ENCODE measurements around the gene SERPINB6. TPM values are rescaled to one million over a fixed set of nuclear protein-coding genes. Genes with fewer than 3 reads are reported as not detected.
A peak's percentile ranks its signal among the peaks of the same experiment; 100 is the strongest.

The SERPINB6 gene
- total and polyA plus RNA-seq, 9 of the 15 experiments (the other 6 are each of a cell fraction or from before 2014, with no cell fraction given), result 86.6 to 211 (median 143) TPM

DNA sequence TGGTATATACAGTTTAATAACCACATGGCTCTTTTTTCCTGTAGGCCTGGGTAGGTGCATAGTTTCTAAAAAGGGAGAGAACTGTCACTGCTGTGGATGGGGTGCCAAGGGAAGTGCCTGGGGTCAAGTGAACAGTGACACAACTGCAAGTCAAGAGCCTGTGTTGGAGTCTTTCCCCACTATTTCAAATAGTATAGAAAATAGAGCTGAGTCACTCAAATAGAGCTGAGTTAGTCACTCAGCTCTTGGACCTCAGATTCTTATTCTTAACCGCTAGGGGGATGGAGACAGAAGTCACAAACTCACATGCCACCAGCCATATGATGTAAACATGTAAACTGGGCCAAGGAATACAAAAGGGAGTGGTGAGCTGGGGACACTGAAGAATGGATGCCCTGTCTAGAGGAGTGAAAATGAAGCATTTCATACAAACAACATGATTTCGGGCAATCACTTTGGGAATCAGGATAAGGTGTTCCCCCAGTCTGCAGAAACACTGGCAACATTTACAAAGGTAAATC is 30.5 kb upstream of the SERPINB6 start (continued):
- TF ChIP-seq CEBPG (CRISPR knock-in tag; IDR thresholded peaks at IDR 0.05) (peak; percentile 84), CEBPG (tag; conservative IDR thresholded peaks at IDR 0.05 in 1 of 2, IDR thresholded peaks at IDR 0.05 in 1 of 2) (peak; percentile 36 to 47; a peak in 1 of 4 replicates), HMGN3 (IDR thresholded peaks at IDR 0.05; ENCODE audit: borderline replicate concordance, extremely low read depth, insufficient read length, low read depth, low read length) (no peak), PHB2 (IDR thresholded peaks at IDR 0.05; ENCODE audit: low read depth) (no peak), DIDO1 (tag; IDR thresholded peaks at IDR 0.05; ENCODE audit: low read depth) (0 out of 2 replicates have a peak, but pooled peaks have one; percentile 42), PML (IDR thresholded peaks at IDR 0.05; ENCODE audit: low read length) (peak; percentile 52; the same call in 1 of the 2 replicates), BACH1 (tag; IDR thresholded peaks at IDR 0.05) (peak; percentile 100), ZNF79 (CRISPR knock-in tag; IDR thresholded peaks at IDR 0.05; ENCODE audit: low read depth) (no peak), ATF7 (IDR thresholded peaks at IDR 0.05) (peak; percentile 93), ZNF146 (CRISPR knock-in tag; IDR thresholded peaks at IDR 0.05; ENCODE audit: unreplicated experiment) (no peak)
- TF ChIP-seq, protein P1, sequence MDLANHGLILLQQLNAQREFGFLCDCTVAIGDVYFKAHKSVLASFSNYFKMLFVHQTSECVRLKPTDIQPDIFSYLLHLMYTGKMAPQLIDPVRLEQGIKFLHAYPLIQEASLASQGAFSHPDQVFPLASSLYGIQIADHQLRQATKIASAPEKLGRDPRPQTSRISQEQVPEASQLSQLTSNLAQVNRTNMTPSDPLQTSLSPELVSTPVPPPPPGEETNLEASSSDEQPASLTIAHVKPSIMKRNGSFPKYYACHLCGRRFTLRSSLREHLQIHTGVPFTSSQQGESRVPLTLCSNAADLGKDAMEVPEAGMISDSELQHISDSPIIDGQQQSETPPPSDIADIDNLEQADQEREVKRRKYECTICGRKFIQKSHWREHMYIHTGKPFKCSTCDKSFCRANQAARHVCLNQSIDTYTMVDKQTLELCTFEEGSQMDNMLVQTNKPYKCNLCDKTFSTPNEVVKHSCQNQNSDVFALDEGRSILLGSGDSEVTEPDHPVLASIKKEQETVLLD (IDR thresholded peaks at IDR 0.05), result peak; percentile 30; the same call in 1 of the 2 replicates
- TF ChIP-seq, protein P2, sequence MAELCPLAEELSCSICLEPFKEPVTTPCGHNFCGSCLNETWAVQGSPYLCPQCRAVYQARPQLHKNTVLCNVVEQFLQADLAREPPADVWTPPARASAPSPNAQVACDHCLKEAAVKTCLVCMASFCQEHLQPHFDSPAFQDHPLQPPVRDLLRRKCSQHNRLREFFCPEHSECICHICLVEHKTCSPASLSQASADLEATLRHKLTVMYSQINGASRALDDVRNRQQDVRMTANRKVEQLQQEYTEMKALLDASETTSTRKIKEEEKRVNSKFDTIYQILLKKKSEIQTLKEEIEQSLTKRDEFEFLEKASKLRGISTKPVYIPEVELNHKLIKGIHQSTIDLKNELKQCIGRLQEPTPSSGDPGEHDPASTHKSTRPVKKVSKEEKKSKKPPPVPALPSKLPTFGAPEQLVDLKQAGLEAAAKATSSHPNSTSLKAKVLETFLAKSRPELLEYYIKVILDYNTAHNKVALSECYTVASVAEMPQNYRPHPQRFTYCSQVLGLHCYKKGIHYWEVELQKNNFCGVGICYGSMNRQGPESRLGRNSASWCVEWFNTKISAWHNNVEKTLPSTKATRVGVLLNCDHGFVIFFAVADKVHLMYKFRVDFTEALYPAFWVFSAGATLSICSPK (IDR thresholded peaks at IDR 0.05; ENCODE audit: borderline replicate concordance), result no peak
- TF ChIP-seq, protein P3, sequence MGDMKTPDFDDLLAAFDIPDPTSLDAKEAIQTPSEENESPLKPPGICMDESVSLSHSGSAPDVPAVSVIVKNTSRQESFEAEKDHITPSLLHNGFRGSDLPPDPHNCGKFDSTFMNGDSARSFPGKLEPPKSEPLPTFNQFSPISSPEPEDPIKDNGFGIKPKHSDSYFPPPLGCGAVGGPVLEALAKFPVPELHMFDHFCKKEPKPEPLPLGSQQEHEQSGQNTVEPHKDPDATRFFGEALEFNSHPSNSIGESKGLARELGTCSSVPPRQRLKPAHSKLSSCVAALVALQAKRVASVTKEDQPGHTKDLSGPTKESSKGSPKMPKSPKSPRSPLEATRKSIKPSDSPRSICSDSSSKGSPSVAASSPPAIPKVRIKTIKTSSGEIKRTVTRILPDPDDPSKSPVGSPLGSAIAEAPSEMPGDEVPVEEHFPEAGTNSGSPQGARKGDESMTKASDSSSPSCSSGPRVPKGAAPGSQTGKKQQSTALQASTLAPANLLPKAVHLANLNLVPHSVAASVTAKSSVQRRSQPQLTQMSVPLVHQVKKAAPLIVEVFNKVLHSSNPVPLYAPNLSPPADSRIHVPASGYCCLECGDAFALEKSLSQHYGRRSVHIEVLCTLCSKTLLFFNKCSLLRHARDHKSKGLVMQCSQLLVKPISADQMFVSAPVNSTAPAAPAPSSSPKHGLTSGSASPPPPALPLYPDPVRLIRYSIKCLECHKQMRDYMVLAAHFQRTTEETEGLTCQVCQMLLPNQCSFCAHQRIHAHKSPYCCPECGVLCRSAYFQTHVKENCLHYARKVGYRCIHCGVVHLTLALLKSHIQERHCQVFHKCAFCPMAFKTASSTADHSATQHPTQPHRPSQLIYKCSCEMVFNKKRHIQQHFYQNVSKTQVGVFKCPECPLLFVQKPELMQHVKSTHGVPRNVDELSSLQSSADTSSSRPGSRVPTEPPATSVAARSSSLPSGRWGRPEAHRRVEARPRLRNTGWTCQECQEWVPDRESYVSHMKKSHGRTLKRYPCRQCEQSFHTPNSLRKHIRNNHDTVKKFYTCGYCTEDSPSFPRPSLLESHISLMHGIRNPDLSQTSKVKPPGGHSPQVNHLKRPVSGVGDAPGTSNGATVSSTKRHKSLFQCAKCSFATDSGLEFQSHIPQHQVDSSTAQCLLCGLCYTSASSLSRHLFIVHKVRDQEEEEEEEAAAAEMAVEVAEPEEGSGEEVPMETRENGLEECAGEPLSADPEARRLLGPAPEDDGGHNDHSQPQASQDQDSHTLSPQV (IDR thresholded peaks at IDR 0.05), result peak; percentile 97
- TF ChIP-seq, protein P4, sequence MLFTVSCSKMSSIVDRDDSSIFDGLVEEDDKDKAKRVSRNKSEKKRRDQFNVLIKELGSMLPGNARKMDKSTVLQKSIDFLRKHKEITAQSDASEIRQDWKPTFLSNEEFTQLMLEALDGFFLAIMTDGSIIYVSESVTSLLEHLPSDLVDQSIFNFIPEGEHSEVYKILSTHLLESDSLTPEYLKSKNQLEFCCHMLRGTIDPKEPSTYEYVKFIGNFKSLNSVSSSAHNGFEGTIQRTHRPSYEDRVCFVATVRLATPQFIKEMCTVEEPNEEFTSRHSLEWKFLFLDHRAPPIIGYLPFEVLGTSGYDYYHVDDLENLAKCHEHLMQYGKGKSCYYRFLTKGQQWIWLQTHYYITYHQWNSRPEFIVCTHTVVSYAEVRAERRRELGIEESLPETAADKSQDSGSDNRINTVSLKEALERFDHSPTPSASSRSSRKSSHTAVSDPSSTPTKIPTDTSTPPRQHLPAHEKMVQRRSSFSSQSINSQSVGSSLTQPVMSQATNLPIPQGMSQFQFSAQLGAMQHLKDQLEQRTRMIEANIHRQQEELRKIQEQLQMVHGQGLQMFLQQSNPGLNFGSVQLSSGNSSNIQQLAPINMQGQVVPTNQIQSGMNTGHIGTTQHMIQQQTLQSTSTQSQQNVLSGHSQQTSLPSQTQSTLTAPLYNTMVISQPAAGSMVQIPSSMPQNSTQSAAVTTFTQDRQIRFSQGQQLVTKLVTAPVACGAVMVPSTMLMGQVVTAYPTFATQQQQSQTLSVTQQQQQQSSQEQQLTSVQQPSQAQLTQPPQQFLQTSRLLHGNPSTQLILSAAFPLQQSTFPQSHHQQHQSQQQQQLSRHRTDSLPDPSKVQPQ (CRISPR knock-in tag; IDR thresholded peaks at IDR 0.05; ENCODE audit: borderline replicate concordance), result no peak
- TF ChIP-seq, protein P5, sequence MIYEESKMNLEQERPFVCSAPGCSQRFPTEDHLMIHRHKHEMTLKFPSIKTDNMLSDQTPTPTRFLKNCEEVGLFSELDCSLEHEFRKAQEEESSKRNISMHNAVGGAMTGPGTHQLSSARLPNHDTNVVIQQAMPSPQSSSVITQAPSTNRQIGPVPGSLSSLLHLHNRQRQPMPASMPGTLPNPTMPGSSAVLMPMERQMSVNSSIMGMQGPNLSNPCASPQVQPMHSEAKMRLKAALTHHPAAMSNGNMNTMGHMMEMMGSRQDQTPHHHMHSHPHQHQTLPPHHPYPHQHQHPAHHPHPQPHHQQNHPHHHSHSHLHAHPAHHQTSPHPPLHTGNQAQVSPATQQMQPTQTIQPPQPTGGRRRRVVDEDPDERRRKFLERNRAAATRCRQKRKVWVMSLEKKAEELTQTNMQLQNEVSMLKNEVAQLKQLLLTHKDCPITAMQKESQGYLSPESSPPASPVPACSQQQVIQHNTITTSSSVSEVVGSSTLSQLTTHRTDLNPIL (CRISPR knock-in tag; IDR thresholded peaks at IDR 0.05), result no peak

Data from K562 (cell line).